CD4-positive, alpha-beta T cell treated with Interferon gamma for 1 hour (primary cell): ENCODE results near the gene ZNF117.
"Not testable (repeated sequence)": the region's sequence is repeated elsewhere in the genome, so short reads cannot be mapped to it uniquely, and the experiment has no call there.

ENCODE experiments used
- DNase-seq: peaks from one replicate; pipeline ENCODE4 v3.0.0-alpha.2; 2020

The ZNF117 gene

DNA sequence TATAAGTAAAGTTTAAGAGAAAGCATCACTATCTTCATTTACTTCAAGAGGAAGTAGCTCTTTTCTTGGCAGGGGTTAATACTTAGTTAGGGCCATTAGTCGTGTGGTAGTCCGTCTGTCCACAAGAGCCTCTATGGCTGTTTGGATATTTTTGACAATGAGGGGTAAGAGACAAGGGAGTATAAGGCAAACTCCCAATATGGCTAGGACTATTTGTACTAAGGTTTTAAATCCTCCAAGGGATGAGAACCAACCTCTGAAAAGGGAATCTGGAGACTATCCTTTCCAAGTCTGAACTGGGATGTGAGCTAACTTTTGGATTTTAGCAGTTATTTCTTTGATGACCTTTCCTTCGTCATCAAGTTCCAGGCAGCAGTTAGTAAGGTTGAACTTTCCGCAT lies at the start of gene ZNF117:
ZNF117 (minus strand) TSS at position 101 of the 400 bp plus-strand sequence.
- no peak for DNase-seq

DNA sequence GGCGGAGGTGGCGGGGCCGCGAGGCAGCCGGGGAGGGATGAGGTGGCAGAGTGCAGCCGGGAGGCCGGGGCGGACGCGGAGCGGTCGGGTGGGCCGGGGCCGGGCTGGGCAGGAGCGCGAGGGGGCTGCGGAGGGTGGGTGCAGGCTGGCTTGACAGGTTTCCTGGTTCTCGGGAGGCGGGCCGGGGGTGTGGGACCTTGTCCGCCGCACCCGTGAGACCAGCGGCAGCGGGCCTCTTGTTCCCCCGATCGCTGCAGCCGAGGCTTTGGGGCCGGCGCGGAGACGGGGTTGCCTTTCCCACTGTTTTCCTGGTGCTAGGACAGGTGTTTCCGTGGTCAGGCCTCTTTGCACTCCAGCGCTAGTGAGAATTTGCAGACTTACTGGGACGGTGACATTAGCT lies 47.9 kb upstream of the ZNF117 start:
- DNase-seq = peak; percentile 6

DNA sequence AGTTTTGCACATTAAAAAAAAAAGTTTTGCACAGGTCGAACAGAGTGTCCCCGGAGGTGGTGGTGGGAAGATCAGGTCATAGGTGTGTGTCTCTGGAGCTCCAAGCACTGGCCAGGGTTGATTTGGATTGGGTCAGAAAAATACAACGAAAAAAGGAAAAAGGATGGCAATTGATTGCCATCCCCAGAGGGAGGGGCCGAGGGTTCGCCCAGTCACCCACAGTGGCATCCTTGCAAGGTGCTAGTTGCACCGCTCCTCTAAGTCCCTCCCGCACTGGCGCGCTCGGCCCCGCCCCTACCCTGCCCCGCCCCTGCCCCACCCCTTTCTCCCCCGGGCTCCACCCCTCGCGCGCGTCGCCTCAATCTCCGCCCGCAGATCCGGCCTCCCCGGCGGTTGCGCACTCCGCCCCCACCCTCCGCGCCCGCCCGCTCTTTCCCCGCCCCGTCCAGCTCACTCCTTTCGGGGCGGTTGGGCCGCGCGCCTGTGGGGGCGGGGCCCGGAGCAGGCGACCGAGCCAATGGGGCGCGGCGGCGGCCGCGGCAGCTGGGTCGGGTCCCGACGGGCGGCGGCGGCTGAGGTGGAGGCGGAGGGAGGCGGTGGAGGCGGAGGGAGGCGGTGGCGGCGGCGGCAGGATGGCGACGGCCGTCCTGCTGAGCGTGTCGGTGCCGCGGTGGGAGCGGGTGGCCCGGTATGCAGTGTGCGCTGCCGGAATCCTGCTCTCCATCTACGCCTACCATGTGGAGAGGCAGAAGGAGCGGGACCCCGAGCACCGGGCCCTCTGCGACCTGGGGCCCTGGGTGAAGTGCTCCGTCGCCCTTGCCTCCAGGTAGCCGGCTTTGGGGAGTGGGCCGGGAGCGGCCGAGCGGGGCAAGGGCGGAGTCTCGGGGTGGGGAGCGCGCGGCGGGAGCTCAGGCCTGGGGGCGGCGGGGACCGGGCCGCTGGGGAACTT lies 47.2 kb upstream of the ZNF117 start:
- peak; percentile 95 for DNase-seq

DNA sequence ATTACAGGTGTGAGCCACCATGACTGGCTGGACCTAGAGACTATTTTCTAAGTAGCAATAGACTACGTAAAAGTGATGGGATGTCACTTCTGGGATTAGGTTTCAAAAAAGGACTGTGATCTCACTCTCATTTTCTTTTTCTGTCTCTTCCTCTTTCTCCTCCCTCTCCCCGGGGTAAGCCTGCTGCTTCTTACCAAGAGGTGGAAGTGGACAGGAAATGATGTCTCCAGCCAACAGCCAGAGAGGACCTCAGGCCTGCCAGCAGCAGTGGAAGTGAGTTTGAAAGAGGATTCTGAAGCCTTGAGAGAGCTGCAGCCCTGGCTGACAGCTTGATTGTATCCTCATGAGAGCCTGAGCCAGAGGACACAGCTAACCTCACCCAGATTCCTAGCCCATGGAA lies 45.7 kb upstream of the ZNF117 start:
- peak; percentile 39 for DNase-seq

DNA sequence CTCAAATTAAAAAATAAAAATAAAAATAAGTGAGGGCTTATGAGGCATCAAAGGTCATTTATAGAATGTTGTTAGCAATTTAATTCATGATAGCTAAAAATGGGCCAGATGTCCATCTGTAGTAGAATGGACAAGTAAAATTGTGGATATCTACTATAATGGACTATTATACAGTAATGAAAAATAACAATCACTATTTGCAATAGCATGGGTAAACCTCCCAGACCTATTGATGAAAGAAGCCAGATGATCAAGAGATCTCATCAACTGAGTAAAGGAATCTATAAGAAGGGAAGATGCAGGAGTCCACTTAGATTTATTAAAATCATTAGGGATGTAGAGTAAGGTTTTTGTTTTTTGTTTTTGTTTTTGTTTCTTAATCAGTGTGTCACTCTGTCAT lies 44.6 kb upstream of the ZNF117 start:
- DNase-seq = not testable (repeated sequence)

DNA sequence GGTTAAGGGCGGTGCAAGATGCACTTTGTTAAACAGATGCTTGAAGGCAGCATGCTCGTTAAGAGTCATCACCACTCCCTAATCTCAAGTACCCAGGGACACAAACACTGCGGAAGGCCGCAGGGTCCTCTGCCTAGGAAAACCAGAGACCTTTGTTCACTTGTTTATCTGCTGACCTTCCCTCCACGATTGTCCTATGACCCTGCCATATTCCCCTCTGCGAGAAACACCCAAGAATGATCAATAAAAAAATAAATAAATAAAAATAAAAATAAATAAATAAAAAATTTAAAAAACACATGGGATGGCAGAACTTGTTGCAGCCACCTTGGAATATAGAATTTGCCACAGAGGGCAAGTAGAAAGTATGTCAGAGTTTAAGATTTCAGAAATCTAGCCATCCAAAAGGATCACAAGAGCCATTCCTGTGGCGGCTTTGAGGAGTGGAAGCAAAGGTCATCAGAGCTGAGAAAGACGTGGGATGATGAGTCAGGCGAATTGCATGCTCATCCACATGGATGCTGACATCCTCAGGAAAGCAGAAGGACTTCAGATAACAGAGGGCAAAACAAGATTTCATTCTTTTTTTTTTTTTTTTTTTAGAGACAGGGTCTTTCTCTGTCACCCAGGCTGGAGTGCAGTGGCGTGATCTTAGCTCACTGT lies 43.4 kb upstream of the ZNF117 start:
- not testable (repeated sequence) for DNase-seq

DNA sequence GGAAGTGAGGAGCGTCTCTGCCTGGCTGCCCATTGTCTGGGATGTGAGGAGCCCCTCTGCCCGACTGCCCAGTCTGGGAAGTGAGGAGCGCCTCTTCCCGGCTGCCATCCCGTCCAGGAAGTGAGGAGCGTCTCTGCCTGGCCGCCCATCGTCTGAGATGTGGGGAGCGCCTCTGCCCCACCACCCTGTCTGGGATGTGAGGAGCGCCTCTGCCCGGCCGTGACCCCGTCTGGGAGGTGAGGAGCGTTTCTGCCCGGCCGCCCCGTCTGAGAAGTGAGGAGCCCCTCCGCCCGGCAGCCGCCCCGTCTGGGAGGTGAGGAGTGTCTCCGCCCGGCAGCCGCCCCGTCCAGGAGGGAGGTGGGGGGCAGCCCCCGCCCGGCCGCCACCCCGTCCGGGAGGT lies 42.6 kb upstream of the ZNF117 start:
- not testable (repeated sequence) for DNase-seq

DNA sequence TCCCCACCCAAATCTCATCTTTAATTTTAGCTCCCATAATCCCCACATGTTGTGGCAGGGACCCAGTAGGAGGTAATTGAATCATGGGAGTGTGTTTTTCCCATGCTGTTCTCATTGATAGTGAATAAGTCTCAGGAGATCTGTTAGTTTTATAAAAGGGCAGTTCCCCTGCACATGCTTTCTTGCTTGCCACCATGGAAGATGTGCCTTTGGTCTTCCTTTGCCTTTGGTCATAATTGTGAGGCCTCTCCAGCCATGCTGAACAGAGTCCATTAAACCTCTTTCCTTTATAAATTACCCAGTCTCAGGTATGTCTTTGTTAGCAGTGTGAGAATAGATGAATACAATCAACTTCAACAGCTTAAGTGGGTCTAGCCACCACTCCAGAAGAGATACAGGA lies 34.2 kb upstream of the ZNF117 start:
- DNase-seq = not testable (repeated sequence)

DNA sequence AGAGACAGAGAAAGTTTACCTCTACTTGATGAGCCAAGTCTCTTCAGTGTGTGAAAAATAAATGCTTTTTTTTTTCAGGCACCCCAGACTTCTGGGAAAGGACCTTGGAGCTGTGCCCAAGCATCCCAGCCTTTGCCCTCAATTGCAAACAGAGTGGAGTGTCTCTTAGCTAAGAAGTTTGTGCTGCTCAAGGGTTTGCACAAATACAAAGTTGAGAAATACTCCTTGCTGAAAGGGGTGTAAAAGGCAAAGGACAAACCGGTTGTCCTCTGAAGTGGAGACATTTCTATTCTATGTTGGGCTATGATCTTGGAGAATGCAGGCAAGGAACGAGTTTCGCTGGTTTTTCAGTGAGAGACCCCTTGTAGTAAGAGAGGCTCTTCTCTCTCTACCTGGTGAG lies 30.1 kb upstream of the ZNF117 start:
- DNase-seq = not testable (repeated sequence)

DNA sequence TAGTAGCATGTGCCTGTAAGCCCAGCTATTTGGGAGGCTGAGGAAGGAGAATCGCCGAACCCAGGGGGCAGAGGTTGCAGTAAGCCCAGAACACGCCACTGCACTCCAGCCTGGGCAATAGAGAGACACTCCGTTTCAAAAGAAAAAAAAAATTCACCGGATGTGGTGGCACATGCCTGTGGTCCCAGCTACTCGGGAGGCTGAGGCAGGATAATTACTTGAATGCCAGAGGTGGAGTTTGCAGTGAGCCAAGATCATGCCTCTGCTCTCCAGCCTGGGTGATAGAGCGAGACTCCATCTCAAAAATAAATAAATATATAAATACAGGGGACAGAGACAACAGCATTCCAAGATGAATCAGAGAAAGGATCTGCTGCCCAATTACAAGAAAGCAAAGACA lies 19.0 kb upstream of the ZNF117 start:
- DNase-seq = not testable (repeated sequence)

DNA sequence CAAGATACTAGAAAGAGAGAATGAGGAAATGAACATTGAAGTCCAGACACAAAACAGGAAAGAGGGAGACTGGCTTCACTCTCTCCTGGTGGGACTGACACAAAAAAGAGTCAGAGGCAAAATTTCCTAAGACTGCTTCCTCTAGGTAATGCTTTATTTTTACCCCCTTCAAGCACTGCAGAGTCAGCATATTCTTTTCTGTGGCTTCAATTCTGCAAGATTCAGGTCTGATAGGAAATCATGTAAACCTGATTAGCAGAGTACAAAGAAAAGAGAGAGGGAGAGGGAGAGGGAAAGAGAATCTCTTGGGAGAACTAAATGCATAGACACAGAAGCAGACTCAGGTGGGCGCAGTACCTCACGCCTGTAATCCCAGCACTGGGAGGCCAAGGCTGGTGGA lies 18.6 kb upstream of the ZNF117 start:
- not testable (repeated sequence) for DNase-seq

DNA sequence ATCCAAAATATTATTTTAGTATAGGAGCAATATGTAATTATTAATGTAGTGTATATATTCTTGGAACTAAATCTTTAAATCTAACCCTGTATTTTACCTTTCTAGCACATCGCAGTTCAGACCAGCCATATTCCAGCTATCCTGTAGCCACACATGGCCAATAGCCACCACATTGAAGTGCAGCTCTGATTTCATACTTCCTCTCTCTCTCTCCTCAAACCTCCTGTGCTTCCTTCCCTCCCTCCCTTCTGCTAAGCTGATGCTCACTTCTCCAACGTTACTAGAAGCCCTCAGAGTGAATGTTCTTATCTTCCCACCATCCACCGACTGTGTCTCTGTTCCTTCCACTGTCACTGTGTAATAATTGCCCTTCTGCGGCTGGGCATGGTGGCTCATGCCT lies 16.2 kb upstream of the ZNF117 start:
- DNase-seq = not testable (repeated sequence)

DNA sequence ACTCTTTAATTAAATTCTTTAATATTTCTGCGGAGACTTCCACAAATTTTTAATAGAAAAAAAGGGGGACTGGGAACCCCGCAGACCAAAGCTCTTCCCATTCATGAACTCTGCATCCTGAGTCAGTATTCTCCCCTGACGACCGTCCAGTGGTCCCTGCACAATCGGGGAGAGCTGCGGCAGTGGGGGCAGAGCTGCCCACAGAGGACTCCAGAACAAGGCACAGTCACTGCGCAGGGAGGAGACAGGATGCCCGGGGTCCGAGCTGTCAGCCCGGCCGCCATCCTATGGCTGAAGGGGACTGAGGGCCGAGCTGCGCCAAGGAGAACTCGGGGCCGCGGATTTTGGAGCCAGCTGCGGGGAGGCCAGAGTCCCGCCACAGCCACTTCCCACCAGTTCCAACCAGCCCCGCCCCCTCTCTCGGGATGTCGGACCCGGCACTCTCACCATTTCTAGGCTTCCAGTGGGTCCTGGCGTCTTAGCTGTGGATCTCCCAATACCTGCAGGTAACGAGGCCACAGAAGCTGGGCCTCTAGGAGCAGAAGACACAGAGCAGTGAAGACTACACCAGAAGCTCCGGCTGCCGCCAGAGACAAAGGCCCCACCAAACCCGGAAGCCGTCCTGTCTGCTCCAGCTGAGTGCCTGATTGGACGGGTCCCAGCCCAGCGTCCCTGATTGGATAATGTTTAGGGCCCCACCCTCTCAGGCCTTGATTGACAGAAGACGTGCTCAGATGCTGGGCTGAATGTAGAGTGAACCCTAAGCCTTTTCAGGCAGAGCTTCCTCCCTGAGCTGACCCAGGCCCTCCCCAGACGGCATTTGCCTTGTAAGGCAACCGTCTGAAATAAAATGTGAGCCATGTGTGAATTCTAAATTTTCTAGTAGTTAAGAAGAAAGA lies 15.5 kb upstream of the ZNF117 start, which contains the start of gene ERV3-1:
ERV3-1 (minus strand) TSS at position 594 of the 899 bp plus-strand sequence. CDS start 13,661 bp downstream, outside the sequence.
- DNase-seq = peak; percentile 95

DNA sequence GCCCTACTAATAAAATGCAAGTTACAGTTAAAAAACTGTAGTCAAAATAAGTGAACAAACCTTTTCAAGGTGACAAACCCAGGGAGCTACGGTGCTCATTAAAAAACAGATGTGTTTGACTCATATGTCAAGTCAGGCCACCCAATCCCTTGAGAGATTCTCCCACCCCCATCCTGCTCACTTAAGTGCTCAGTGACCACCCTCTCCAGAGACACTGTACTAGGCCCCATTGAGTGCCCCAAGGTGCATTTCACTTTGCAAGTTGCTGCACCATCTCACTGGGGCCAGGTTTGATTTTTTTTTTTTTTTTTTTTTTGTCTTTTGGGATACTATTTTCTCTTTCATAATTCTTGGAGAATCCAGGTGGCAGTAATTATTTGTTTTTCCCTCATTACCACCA lies 13.7 kb upstream of the ZNF117 start:
- DNase-seq = no peak

DNA sequence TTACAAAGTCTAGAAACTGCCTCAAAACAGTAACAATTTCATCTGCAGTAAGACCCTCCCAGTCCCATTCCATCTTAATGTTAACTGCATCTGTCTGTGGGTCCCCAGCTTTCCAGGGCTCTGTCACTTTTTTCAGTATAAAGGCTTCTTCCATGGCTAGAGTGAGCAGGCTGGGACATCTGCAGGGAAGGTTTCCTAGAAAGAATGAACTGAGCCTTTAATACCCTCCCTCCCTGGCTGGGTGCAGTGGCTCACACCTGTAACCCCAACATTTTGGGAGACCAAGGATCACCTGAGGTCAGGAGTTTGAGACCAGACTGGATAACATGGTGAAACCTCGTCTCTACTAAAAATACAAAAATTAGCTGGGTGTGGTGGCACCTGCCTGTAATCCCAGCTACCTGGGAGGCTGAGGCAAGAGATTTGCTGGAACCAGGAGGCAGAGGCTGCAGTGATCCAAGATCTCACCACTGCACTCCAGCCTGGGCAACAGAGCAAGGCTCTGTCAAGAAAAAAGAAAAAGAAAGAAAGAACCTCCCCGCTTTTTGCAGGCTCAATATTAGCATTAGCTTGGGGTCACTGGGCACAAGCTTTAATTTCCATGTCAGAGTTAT lies 12.2 kb upstream of the ZNF117 start:
- no peak for DNase-seq

DNA sequence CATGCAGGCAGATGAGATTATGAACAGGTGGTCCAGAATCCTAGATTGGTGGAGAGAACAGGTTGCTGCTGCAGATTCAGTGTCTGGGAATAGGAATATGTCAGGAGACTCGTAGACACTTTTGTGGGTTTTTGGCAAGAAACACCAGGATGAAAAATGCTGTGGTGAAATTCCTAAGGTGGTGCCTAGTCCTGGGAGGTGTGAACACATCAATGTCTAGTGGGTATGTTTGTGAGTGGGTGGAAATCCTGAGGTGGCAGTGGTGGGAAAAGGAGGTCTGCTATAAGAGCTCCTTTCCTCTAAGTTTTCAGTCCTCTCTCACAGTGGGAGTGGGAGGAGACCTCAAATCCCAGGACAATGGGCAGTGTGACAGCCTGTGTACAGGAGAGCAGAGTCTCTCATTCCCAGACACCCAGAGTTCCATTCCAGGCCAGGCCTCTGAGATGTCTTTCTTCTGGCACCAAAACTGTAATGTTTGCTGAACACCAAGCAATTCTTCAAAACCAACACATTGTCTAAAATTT lies 10.5 kb upstream of the ZNF117 start:
- no peak for DNase-seq

DNA sequence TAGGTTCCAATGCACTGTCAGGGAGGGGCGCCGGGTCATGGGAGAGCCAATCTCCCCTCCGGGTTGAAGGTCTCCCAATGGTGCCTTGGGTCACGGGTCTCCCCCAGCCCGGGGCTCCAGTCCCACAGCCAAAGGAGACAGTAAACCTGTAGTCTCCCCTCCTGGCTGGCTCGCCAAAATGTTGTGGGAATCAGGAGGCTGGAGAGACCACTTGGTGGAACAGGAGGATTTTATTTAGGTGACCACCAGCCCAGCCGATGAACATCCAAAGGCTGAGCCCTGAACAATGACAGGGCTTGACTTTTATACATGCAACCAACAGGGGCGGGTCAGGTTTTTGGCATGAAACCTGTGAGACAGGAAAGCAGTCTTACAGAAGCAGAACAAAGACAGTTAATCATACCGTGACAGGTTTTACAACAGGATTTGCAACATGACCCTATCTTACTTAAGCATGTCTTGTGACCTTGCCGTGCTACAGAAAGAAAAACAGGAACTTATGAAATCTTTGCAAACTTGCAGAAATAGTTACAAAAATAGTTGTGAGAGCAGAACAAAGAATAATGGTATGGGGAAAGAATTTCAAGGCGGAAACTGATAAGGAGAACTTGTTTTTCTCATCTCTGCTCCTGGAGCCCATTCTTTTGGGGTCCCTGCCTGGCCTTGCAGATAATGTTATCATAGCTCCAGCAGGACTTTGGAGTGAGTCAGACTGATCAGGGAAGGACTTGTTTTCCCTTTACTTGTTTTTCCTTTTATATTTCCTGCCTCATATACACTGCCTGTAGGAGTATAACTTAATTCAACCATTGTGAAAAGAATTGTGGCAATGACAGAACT lies 8.5 kb upstream of the ZNF117 start:
- DNase-seq = peak; percentile 40

DNA sequence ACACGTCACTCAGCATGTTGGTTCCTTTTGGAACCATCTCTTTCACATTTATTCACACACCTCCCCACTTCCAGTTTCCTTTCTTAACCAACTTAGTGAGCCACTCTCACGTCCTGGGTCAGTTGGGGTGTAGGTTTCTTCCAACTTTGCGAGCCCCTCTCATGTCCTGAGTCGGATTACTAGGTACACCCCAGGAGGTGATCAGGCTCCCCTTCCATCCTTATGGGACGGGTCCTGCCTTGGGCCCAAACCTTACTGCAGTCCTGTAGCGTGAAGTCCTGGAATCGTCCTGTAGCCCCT lies 8.0 kb upstream of the ZNF117 start:
- no peak for DNase-seq

DNA sequence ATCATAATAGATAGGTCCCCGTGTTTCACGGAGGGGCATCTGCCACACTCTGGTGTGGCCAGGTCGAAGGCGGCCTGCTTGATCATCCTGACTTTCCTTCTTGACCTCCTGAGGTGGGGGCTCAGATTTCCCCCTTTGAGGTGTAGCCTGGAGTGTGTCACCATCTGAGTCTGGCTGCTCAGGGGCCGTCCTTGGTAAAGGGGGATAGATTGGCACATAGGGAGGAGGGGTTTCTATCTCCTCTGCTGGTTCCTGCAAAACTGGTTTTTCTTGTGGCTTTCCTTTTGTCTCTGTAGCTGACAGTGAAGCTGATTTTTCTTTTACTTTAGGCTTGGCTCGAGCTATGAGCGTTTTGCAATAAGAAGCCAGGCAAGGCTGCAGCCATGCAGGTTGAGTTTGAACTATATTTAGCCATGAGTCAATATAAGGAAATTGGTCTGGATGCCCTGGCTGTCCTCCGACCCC lies 7.1 kb upstream of the ZNF117 start:
- DNase-seq = no peak

DNA sequence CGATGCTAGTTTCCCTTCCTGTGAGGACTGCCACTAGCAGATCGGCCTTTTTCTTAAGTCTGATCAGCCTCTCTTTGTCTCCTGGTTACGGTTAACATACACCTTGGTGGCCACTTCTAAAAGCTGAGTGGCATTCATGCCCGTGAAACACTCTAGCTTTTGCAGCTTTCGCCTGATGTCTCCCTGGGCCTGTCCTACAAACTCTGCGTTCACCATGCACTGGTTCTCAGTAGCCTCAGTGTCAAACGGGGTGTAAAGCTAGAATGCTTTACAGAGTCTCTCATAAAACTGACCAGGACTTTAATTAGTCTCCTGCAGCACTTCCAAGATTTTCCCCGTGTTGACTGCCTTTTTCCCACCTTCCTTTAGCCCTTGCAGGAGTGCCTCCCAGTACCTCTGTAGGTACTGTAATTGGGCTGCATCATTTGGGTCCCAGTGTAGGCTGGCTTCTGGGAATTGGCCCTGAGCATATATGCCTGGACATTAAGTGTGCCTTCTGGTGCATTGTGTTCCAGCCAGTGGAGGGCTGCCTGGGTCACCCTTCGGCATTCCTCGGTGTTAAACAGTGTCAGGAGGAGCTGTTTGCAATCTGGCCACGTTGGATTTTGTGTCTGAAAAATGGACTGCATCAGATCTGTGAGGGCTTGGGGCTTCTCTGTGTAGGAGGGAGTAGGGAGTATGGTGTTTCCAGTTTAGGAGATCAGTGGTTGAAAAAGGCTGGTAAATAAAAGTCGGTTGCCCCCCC lies 6.5 kb upstream of the ZNF117 start:
- DNase-seq = no peak

DNA sequence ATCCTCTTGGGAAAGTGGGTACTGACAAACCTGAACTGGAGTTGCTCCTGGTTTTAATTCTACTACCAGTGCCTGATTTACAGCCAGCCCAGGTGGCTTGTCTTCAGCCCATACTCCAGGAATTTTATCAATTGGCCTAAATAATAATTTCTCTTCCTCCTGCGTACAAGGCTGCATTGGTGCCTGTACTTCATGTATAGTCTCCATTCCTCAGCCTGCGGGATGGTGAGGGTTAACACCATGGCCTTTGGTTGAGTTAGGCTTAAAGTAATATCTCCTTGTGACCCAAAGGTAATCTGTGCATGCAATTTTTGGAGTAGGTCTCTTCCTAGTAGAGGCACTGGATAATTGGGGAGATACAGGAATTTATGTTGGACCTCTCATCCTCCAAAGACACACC lies 5.5 kb upstream of the ZNF117 start:
- no peak for DNase-seq
